NAMALWA (cell line): ENCODE data around the gene NR2C2AP.

Experiments used
- DNase-seq: peaks from one replicate; pipeline ENCODE4 v3.0.0-alpha.2; 2015; ENCODE audit warnings: low spot score

NR2C2AP gene

GRCh38 chr19:19214892-19215291 lies 11.7 kb upstream of the NR2C2AP start:
- peak; percentile 25 for DNase-seq

GRCh38 chr19:19214159-19214490 lies 10.9 kb upstream of the NR2C2AP start:
- DNase-seq: peak; percentile 55

- no peak for DNase-seq
These were observed 10.4 kb upstream of the NR2C2AP start for GRCh38 chr19:19213426-19214158.

GRCh38 chr19:19212916-19213315 lies 9.7 kb upstream of the NR2C2AP start:
- DNase-seq: no peak

GRCh38 chr19:19211499-19212420 lies 8.5 kb upstream of the NR2C2AP start, which contains the start of gene NCAN:
NCAN (plus strand) TSS chr19:19211958; CDS start chr19:19216954, 4,996 bp downstream.
- DNase-seq: no peak

- peak; percentile 79 for DNase-seq
These were observed 6.2 kb upstream of the NR2C2AP start for GRCh38 chr19:19209372-19209771.

GRCh38 chr19:19207637-19208572 lies 4.7 kb upstream of the NR2C2AP start:
- no peak for DNase-seq

GRCh38 chr19:19206938-19207337 lies 3.7 kb upstream of the NR2C2AP start:
- DNase-seq: no peak

- no peak for DNase-seq
These were observed 2.5 kb upstream of the NR2C2AP start for GRCh38 chr19:19205416-19206410.

- DNase-seq: no peak
These were observed 967 bp upstream of the NR2C2AP start for GRCh38 chr19:19204181-19204580.

GRCh38 chr19:19202707-19203011 lies 555 bp downstream of the NR2C2AP start:
- no peak for DNase-seq

GRCh38 chr19:19201697-19202630 lies 1.2 kb downstream of the NR2C2AP start:
- DNase-seq: no peak

GRCh38 chr19:19193926-19194325 lies 9.3 kb downstream of the NR2C2AP start:
- DNase-seq: no peak

GRCh38 chr19:19192910-19193423 lies 10.2 kb downstream of the NR2C2AP start:
- DNase-seq: peak; percentile 72

GRCh38 chr19:19192078-19192882 lies 10.9 kb downstream of the NR2C2AP start, which contains the start of the genes BORCS8 and RFXANK:
BORCS8 (minus strand) TSS chr19:19192152; CDS start chr19:19192117, 35 bp downstream.
RFXANK (plus strand) TSS chr19:19192258; CDS start chr19:19193947, 1,689 bp downstream.
- peak; percentile 100 for DNase-seq

GRCh38 chr19:19191768-19192077 lies 11.5 kb downstream of the NR2C2AP start:
- no peak for DNase-seq

- no peak for DNase-seq
These were observed 16.5 kb downstream of the NR2C2AP start for GRCh38 chr19:19186742-19187141.

- peak; percentile 81 for DNase-seq
These were observed 17.1 kb downstream of the NR2C2AP start for GRCh38 chr19:19185853-19186740.
